ENCODE data around the gene WWOX. TPM values are rescaled to one million over a fixed set of nuclear protein-coding genes. Genes with fewer than 3 reads are reported as not detected.

Gene WWOX
- total RNA-seq, 1 donor from 2014 or later = 18.6 TPM

GRCh38 chr16:78515421-78515820 lies 416.0 kb downstream of the WWOX start:
- no peak overlapping the region for H3K4me3 Mint-ChIP-seq (ENCODE audit: unreplicated experiment)
- H3K27me3 Mint-ChIP-seq (ENCODE audit: unreplicated experiment) = peaks cover 2% of the 10 kb centered on the region
- no peaks in the 10 kb centered on the region for H3K36me3 Mint-ChIP-seq (ENCODE audit: low read depth, unreplicated experiment)
- no peak for DNase-seq (ENCODE audit: low spot score)
- H3K9me3 Mint-ChIP-seq (ENCODE audit: unreplicated experiment) = no peaks in the 10 kb centered on the region
- H3K4me1 Mint-ChIP-seq (ENCODE audit: unreplicated experiment) = no peaks in the 10 kb centered on the region
- H3K27ac Mint-ChIP-seq (ENCODE audit: unreplicated experiment) = no peak overlapping the region
- no peak for TF ChIP-seq CTCF (IDR thresholded peaks at IDR 0.05; ENCODE audit: unreplicated experiment)

- no peaks in the 10 kb centered on the region for H3K9me3 Mint-ChIP-seq (ENCODE audit: unreplicated experiment)
- H3K27me3 Mint-ChIP-seq (ENCODE audit: unreplicated experiment) = peaks cover 2% of the 10 kb centered on the region
- no peaks in the 10 kb centered on the region for H3K36me3 Mint-ChIP-seq (ENCODE audit: low read depth, unreplicated experiment)
- no peak overlapping the region for H3K4me3 Mint-ChIP-seq (ENCODE audit: unreplicated experiment)
- TF ChIP-seq CTCF (IDR thresholded peaks at IDR 0.05; ENCODE audit: unreplicated experiment) = no peak
- H3K4me1 Mint-ChIP-seq (ENCODE audit: unreplicated experiment) = no peaks in the 10 kb centered on the region
- no peak for DNase-seq (ENCODE audit: low spot score)
- no peak overlapping the region for H3K27ac Mint-ChIP-seq (ENCODE audit: unreplicated experiment)
Observed at GRCh38 chr16:78516006-78516736, 416.7 kb downstream of the WWOX start.

- TF ChIP-seq CTCF (IDR thresholded peaks at IDR 0.05; ENCODE audit: unreplicated experiment) = no peak
- Mint-ChIP-seq H3K27me3 (ENCODE audit: unreplicated experiment) (peaks cover 2% of the 10 kb centered on the region), H3K9me3 (ENCODE audit: unreplicated experiment) (no peaks in the 10 kb centered on the region), H3K36me3 (ENCODE audit: low read depth, unreplicated experiment) (no peaks in the 10 kb centered on the region), H3K27ac (ENCODE audit: unreplicated experiment) (no peak overlapping the region), H3K4me1 (ENCODE audit: unreplicated experiment) (no peaks in the 10 kb centered on the region), H3K4me3 (ENCODE audit: unreplicated experiment) (no peak overlapping the region)
- no peak for DNase-seq (ENCODE audit: low spot score)
Observed at GRCh38 chr16:78519896-78520295, 420.4 kb downstream of the WWOX start.

- DNase-seq (ENCODE audit: low spot score) = no peak
- Mint-ChIP-seq H3K27ac (ENCODE audit: unreplicated experiment) (no peak overlapping the region), H3K9me3 (ENCODE audit: unreplicated experiment) (no peaks in the 10 kb centered on the region), H3K36me3 (ENCODE audit: low read depth, unreplicated experiment) (no peaks in the 10 kb centered on the region), H3K27me3 (ENCODE audit: unreplicated experiment) (peaks cover 2% of the 10 kb centered on the region), H3K4me1 (ENCODE audit: unreplicated experiment) (no peaks in the 10 kb centered on the region), H3K4me3 (ENCODE audit: unreplicated experiment) (no peak overlapping the region)
- no peak for TF ChIP-seq CTCF (IDR thresholded peaks at IDR 0.05; ENCODE audit: unreplicated experiment)
Observed at GRCh38 chr16:78520470-78520869, 421.0 kb downstream of the WWOX start.

GRCh38 chr16:78522327-78522726 lies 422.9 kb downstream of the WWOX start:
- no peak overlapping the region for H3K27ac Mint-ChIP-seq (ENCODE audit: unreplicated experiment)
- H3K4me1 Mint-ChIP-seq (ENCODE audit: unreplicated experiment) = no peaks in the 10 kb centered on the region
- no peaks in the 10 kb centered on the region for H3K36me3 Mint-ChIP-seq (ENCODE audit: low read depth, unreplicated experiment)
- no peak for TF ChIP-seq CTCF (IDR thresholded peaks at IDR 0.05; ENCODE audit: unreplicated experiment)
- no peaks in the 10 kb centered on the region for H3K27me3 Mint-ChIP-seq (ENCODE audit: unreplicated experiment)
- DNase-seq (ENCODE audit: low spot score) = no peak
- H3K9me3 Mint-ChIP-seq (ENCODE audit: unreplicated experiment) = no peaks in the 10 kb centered on the region
- H3K4me3 Mint-ChIP-seq (ENCODE audit: unreplicated experiment) = no peak overlapping the region
